CD4-positive, alpha-beta T cell treated with Interferon gamma for 1 hour (primary cell): ENCODE data around the gene MYOZ1.
"Not testable (repeated sequence)": the region's sequence is repeated elsewhere in the genome, so short reads cannot be mapped to it uniquely, and the experiment has no call there.

Source experiments
- DNase-seq: peaks from one replicate; pipeline ENCODE4 v3.0.0-alpha.2; 2020

Gene MYOZ1

DNA sequence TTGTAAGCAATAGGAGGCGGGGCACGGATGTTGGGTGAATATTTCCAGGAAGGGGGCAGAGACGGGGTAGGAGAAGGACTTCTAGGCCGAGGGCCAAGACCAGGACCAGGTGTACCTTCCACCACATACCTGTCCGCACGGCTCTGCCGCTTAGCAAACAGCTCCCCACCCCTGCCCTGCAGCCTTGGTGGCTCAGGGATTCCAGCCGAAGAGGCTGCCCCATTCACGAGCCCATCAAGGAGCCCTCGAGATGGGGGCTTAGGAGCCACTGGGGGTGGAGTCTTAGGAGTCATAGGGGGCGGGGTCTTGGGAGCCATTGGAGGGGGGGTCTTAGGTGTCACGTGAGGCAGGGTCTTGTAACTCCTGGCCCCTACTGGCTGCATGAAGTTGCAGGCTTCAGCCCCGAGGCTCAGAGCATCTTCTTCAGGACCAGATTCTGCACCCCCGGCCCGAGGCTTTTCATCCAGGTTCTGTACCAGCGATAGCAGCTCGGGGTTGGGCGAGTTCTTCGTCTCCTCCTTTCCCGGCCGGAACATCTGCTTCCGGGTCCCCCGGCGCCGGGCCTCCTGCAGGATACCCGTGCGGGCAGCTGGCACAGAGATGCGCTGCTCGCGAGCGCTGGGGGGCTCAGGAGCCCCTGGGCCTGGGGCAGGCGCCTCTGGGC lies 6.1 kb upstream of the MYOZ1 start:
- DNase-seq, result no peak

DNA sequence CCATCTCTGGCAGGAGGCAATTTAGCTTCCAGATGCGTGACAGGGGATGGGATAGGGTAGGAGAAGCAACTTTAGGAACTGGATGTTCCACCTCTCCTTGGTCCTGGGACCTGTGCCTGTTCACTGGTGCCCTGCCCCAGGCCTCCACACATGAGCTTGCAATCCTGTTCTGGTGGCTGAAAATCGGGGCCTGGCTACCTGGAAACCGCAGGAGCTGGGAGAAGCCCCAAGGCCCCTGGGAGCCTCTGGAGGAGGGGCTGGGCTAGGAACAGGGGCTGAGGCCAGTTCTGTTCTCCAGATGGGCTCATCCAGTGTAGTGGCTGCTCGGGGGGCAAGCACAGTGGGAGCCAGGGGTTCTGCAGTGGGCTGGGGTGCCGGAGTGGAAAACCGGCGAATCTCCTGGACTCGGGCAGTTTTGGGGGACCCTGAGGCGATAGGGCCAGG lies 5.3 kb upstream of the MYOZ1 start:
- no peak for DNase-seq

DNA sequence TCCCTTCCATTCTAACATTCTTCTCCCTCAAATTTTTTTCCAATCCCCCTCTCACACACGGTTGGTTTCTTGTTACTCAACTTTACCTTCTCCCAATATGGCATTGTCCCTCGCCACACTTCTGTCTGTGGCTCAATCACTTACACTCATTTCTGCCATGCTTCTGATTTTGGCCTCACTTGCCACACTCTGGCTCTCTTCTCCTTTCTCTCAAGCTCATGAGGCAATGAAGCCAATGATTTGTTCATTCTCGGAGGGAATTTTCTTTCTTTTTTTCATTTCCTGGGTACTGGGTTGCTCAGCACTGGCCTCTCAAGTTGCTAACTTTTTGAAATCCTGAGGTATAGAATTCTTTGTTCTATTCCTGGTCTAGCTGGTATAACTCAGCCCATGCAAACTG lies 4.0 kb upstream of the MYOZ1 start:
- no peak for DNase-seq

DNA sequence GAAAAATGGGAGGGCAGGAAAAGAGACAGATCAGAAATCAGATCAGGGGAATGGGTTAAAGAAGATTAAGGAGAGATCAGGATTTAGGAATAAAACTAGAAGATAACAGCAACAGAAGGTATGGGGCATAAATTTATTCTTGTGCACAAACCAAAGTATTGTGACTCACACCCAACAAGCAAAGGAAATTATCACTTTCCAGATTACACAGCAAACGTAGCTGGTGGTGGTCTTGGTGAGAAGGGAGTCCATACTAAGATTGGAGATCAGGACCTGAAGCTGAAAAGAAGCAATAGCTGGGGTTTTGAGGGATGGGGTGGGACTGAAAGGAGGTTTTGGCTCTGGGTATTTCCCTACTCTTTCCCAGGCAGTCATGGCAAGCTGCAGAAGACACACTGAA lies 3.5 kb upstream of the MYOZ1 start:
- no peak for DNase-seq

DNA sequence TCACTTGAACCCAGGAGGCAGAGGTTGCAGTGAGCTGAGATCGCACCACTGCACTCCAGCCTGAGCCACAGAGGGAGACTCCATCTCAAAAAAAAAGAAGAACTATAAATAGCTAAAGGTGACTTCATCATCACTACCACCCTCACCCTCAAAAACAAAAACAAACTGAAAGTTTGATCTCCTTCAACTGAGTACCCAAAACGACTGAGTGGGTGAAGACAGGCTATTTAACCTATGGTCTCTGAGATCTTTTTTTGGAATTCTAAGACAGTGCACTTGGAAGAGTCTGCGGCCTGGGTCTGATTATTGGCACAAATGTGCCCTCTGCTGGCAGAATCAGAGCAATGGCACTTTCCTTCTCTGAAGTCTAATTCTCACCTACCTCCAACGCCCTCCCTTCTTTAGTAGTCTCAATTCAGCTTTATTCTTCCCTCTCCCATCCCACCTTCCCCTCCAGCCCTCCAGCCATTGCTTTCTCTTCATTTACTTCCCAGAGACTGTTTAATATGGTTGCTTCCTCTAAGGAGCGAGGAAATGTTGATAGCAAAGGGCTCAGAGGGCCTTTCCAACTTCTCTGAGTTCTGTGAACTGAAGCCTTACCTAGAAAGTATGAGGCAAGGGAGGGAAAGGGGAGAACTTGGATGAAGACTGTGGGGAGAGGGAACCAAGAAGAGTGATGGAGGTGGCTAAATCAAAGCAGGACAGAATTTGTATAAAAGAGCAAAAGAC lies 2.9 kb upstream of the MYOZ1 start:
- DNase-seq, result peak; percentile 50

DNA sequence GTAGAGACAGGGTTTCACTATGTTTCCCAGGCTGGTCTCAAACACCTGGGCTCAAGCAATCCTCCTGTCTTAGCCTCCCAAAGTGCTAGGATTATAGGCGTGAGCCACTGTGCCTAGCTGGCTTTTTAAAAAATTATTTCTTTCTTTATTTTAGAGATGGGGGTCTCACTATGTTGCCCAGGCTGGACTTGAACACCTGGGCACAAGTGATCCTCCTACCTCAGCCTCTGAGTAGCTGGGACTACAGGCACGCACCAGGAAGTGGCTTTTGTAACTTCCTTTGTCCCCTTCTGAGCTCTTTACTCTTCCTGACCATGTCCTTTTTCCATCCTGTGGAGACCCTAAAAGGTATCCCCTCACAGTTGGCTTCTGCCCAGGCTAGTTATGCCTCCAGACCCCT lies 2.1 kb upstream of the MYOZ1 start:
- no peak for DNase-seq

DNA sequence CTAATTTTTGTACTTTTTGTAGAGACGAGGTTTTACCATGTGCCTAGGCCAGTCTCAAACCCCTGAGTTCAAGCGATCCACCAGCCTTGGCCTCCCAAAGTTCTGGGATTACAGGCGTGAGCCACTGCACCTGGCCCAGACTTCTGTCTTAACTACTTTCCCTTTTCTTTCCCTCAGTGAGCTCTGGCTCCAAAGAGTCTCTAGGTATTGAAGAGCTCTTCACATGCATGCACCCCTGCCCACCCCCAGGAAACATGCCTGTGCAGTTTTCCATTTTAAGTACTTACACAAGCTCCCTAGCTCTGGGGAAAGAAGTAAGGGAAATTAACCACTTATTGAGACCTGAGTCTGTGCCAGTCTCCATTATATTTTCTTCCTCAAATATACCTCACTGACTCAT lies 2.0 kb downstream of the MYOZ1 start:
- no peak for DNase-seq

DNA sequence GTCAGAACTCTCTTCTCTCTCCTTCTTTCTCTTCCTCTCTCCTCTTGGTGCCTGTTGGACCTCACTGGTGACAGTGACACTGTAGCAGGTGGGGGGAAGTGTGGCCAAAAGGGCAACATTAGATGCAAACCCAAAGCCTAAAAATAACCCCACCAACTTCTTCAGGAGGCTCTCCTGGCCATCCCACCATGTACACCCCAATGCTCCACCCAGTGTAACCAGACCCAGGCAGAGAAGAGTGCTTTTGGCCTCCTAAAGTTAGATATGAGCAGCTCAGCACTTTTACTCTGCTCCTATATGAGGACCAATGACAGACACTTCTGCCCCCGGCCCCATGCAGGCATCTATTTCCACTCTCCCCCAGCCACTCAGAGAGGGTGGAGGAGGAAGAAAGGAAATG lies 5.5 kb downstream of the MYOZ1 start:
- no peak for DNase-seq

DNA sequence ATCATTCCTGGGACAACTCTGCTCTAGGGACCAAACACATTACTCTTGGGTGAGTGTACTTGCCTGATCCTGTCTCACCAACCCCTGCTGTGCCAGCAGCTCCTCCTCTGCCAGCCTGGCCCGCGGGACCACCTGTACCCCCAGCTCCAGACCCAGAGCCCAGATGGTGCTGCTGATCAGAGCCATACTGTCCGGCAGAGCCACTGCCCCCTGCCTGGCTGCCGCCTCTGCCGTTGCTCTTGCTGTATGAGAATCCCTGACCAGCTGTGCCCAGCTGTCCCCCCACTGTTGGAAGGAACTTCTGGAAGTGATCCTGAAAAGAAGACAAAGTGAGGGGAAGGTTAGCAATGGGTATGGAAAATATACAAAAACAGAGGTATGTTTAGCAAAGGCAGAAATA lies 6.9 kb downstream of the MYOZ1 start:
- no peak for DNase-seq

DNA sequence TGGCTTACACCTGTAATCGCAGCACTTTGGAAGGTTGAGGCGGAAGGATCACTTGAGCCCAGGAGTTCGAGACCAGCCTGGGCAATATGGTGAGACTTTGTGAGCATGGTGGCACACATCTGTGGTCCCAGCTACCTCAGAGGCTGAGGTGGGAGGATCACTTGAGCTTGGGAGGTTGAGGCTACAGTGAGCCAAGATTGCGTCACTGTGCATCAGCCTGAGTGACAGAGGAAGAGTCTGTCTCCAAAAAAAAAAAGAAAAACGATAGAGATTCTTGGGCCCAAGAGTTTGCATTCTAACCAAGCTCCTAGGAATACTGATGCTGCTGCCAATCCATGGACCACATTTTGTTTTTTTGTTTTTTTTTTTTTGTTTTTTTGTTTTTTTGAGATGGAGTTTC lies 12.1 kb downstream of the MYOZ1 start:
- no peak for DNase-seq

DNA sequence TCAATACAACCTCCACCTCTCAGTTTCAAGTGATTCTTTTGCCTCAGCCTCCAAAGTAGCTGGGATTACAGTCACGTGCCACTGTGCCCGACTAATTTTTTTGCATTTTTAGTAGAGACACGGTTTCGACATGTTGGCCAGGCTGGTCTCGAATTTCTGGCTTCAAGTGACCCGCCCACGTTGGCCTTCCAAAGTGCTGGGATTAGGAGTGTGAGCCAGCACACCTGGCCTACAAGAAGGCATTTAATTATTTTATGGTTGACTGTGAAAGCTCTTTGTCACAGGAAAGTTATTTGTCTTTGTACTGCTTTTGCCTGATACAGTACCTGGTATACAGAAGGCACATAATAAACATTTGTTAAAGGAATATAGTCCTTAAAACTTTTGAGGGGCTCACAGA lies 12.9 kb downstream of the MYOZ1 start:
- no peak for DNase-seq

DNA sequence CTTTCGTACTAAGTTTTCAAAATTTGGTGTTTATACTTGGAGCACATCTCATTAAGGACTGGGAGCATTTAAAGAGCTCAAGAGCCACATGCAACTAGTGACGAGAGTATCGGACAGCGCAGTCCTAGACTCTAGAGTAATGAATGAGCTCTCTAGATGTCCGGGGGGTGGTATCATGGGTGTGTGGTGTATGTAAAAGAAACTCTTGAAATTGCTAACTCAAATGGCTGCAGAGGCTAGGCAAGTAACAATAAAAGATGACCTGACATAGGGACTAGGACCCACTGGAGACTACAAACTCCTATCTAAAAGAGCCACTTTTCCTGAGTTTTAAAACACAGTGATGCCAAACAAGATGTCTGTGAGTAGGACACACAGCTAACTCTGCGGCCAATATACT lies 14.0 kb downstream of the MYOZ1 start:
- no peak for DNase-seq

DNA sequence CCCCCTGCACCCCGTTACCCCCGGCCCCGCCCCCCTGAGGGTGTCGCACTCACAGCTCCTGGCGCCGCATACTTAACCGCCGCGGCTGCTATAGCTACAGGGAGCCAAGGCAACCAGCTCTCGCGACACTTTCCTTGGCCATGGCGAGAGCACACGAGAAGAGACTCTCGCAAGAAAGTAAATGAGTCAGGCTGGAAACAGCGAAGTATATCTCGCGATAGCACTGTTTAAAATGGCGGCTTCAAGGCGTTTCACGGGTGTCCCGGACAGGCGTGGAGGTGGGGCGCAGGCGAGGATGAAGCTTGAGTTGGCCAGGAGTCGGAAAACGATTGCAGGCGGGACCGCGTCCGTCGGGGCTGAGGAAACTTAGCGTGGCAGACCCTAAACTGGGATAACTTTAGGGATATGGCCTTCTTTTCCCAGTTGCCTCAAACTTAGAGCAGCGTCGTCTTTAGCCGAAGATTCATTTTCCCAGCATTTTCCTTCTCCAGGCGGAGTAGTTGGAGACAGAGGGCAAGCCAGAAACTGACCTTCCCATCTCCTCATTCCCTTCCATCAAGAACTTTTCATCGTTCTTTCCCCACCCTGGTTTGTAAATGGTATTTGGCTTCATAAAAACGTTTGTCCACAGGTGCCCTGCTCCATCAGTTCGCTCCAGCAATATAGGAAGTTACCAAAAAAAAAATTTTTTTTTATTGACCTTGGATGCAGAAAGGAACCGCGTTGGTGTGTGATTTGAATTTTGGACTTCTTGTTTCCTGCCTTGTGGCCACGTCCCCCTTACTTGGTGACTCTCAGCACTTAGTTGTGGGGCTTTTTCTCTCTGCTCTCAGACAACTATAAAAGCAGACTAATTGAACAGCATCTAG lies 15.2 kb downstream of the MYOZ1 start:
- peak; percentile 96 for DNase-seq

DNA sequence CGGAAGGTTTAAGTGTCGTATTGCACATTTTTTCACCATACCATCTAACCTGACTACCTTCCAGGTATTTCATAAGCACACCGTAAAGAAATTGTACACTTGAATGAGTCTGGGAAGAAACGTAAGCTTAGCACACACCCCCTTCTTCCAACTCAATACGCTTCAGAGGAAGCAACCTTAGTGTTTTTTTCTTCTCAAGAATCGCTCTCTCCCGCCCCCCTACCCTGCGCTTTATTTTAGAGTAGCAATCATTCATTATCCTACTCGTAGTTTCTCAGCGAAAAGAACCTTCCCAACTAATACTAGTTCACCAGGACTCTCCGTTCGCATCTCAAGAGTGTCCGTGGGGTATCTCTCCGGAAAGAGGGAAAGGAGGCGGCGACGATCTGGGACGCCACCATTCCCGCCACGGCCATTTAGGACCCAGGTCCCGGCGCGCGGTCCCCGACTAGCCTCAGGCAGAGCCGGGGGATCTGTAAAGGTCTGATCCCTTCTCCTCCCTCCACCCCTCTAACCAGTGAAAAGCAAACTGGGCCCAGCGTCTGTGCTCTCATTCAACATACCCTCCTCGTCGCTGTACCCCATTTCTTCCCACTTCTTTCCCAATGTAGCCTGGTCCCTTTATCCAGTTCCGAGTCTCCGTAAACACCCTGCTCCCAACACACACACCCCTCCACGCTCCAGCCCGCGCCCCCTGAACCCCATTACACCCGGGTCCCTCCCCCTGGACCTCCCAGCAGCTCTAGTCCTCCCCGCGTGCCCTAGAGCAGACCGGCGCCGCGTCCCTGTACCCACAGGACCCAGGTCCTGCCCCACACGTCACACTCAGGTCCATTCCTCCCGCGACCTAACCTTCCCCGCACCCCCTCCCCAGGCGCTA lies 16.0 kb downstream of the MYOZ1 start:
- DNase-seq, result no peak

DNA sequence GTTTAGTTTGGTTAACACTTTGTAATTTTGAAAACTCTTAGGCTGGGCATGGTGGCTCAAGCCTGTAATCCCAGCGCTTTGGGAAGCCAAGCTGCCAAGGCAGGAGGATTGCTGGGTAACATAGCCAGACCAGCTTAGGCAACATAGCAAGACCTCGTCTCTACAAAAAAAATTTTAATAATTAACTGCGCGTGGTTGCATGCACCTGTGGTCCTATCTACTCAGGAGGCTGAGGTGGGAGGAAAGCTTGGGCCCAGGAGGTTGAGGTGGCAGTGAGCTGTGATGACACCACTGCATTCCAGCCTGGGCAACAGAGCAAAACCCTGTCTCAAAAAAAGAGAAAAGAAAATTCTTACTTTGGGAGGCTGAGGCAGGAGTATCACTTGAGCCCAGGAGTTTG lies 18.2 kb downstream of the MYOZ1 start:
- DNase-seq, result no peak

DNA sequence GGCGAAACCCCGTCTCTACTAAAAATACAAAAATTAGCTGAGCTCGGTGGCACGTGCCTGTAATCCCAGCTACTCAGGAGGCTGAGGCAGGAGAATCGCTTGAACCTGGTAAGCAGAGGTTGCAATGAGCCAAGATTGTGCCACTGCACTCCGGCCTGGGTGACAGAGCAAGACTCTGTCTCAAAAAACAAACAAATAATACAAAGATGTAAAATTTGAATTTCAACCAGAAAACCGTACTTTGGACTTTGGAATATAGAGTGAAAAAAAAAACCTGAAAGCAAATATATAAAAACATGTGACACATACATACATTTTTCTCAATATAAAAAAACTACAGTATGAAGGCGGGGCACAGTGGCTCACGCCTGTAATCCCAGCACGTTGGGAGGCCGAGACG lies 20.3 kb downstream of the MYOZ1 start:
- not testable (repeated sequence) for DNase-seq

DNA sequence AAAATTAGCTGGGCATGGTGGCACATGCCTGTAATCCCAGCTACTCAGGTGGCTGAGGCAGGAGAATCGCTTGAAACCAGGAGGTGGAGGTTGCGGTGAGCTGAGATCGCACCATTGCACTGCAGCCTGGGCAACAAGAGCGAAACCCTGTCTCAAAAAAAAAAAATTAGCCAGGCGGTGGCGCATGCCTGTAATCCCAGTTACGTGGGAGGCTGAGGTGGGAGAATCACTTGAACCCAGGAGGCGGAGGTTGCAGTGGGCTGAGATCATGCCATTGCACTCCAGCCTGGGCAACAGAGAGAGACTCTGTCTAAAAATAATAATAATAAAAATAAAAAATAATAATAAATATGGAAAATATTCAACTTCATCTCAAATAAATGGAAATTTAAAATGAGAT lies 24.1 kb downstream of the MYOZ1 start:
- not testable (repeated sequence) for DNase-seq

DNA sequence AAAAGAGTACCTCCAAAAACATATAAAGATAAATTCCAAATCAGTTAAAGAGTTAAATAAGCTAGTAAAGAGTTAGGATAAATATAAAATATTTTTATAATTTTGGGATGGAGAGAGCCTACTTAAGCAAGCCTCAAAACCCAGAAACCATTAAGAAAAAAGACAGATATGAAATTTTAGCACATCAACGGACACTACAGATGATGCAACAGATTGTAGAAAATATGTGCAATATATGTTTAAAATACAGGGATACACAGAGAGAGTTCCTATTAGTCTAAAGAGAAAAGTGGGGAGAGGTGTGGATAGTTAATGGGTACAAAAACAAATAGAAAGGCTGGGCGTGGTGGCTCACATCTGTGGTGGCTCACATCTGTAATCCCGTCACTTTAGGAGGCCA lies 26.6 kb downstream of the MYOZ1 start:
- no peak for DNase-seq

DNA sequence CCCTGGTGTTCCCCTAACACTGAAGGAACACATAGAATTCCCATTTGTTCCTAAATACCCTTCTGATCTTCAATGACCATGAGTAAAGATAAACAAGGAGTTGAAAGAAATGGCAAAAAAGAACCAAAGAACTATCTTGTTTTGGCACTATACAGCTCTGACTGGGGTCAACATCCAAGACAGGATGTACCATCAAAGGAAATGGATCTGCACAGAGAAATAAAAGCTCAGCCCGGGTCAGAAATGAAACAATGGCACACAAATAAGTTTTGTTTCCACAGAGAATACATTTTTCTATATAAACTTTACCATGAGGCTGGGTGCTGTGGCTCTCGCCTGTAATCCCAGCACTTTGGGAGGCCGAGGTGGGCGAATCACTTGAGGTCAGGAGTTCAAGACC lies 32.2 kb downstream of the MYOZ1 start:
- DNase-seq, result no peak

DNA sequence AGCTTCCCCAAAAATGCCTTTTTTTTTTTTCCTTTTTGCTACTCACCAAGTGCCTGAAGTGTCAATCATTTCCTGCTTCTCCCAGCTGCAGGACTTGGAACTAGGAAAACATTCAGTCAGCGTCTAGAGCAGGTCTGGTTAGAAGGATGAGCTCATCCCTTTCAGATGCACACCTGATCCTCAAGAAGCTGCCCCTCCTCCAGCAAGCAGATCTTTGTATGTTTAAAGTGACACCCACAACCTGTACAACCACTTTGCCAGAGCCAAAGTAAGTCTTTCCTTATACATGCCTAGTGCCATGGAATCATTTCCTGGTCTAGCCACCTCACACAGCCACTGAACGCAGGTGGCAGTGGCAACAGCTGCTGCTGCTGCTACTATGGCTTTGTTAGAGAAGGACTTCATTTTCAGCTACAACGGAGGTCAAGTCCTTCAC lies 39.8 kb downstream of the MYOZ1 start:
- DNase-seq, result no peak

DNA sequence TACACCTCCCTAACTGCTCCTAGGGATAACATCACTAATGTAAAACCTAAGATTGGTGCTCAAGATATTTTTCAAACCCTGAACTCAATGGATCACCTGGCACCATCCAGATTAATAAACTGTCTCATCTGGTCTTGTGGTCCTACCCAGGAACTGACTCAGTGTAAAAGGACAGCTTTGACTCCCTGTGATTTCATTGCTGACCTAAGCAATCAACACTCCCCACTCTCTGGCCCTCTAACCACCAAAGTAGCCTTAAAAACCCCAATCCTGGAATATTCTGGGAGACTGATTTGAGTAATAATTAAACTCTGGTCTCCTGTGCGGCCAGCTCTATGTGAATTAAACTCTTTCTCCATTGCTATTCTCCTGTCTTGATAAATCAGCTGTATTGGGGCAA lies 43.9 kb downstream of the MYOZ1 start:
- DNase-seq, result no peak

DNA sequence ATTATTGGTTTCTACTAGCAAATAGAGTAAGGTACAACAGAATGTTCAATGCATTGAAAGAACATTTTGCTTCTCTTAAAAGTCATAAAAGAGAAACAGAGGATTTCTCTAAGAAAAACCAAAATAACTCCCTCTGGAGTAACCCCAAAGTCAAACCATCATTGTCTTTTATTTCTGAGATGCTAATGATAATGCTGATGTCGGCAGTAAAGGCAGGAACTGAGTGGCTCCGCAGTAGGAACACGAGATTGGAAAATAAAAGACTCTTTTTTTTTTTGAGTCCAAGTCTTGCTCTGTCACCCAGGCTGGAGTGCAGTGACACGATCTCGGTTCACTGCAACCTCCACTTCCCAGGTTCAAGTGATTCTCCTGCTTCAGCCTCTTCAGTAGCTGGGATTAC lies 47.5 kb downstream of the MYOZ1 start:
- no peak for DNase-seq

DNA sequence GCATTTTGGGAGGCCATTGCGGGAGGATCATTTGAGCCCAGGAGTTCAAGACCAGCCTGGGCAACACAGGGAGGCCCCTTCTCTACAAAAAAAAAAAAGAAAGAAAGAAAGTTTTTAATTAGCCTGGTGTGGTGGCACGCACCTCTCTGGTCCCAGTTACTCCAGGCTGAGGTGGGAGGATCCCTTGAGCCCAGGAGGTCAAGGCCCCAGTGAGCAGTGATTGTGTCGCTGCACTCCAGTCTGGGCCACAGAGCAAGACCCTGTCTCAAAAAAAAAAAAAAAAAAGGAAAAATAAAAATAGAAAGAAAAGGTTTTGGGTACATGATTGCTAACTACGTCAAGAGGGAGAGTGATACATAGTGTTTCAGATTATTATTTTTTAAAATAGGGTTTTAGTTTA lies 48.2 kb downstream of the MYOZ1 start:
- DNase-seq, result no peak
